ENCODE measurements around the gene THAP10.
"Not testable (repeated sequence)": the region's sequence is repeated elsewhere in the genome, so short reads cannot be mapped to it uniquely, and the experiment has no call there.

Gene THAP10

DNA sequence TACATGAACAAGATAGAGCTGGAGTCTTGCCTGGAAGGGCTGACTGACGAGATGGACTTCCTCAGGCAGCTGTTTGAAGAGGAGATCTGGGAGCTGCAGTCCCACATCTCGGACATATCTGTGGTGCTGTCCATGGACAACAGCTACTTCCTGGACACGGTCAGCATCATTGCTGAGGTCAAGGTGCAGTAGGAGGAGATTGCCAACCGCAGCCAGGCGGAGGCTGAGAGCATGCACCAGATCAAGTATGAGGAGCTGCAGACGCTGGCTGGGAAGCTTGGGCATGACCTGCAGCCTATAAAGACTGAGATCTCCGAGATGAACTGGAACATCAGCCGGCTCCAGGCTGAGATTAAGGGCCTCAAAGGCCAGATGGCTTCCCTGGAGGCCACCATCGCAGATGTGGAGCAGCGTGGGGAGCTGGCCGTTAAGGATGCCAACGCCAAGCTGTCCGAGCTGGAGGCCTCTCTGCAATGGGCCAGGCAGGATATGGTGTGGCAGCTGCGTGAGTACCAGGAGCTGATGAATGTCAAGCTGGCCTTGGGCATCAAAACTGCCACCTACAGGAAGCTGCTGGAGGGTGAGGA is 32.8 kb downstream of the THAP10 start:
- H3K27ac ChIP-seq = peak overlapping the region in 1 of 2 donors; percentile 90
- DNase-seq = no peak
- TF ChIP-seq CTCF (IDR thresholded peaks at IDR 0.05) = no peak
- no peaks in the 10 kb centered on the region for H3K36me3 ChIP-seq
- intact Hi-C loops (cut with DNase I; ENCODE audit: low total_unique reads) = no loop called here
- no peaks in the 10 kb centered on the region for H3K9me3 ChIP-seq
- H3K27me3 ChIP-seq = no peaks in the 10 kb centered on the region
- H3K4me3 ChIP-seq = no peak overlapping the region
- peaks cover 0 to 47% (median 38%) of the 10 kb centered on the region in 4 donors for H3K4me1 ChIP-seq

GRCh38 chr15:70858614-70859321 is 33.5 kb downstream of the THAP10 start:
- H3K4me3 ChIP-seq; H3K36me3 ChIP-seq; DNase-seq; H3K27me3 ChIP-seq; H3K9me3 ChIP-seq; intact Hi-C loops (cut with DNase I; ENCODE audit: low total_unique reads): not testable (repeated sequence)
- Histone ChIP-seq H3K27ac (peak overlapping the region; percentile 7 to 90), H3K4me1 (peaks cover 0 to 47% (median 37%) of the 10 kb centered on the region in 4 donors)

- no peak for TF ChIP-seq CTCF (IDR thresholded peaks at IDR 0.05)
- Histone ChIP-seq H3K4me3 (no peak overlapping the region), H3K36me3 (no peaks in the 10 kb centered on the region), H3K27me3 (no peaks in the 10 kb centered on the region), H3K9me3 (no peaks in the 10 kb centered on the region), H3K4me1 (peaks cover 0 to 51% (median 41%) of the 10 kb centered on the region in 4 donors), H3K27ac (peak overlapping the region; percentile 86 to 90)
- intact Hi-C loops (cut with DNase I; ENCODE audit: low total_unique reads) = no loop called here
- DNase-seq = no peak
These were observed 34.5 kb downstream of the THAP10 start for GRCh38 chr15:70857562-70858285.

GRCh38 chr15:70856884-70857561 is 35.2 kb downstream of the THAP10 start:
- Histone ChIP-seq H3K36me3 (peaks cover 0 to 1% (median 0%) of the 10 kb centered on the region in 3 donors), H3K27ac (peak overlapping the region; percentile 86 to 90), H3K4me1 (peaks cover 0 to 58% (median 48%) of the 10 kb centered on the region in 4 donors), H3K27me3 (no peaks in the 10 kb centered on the region), H3K9me3 (no peaks in the 10 kb centered on the region), H3K4me3 (peak overlapping the region in 1 of 2 donors; percentile 11)
- DNase-seq = peak; percentile 89 to 91
- intact Hi-C loops (cut with DNase I; ENCODE audit: low total_unique reads) = no loop called here
- TF ChIP-seq CTCF (IDR thresholded peaks at IDR 0.05) = no peak

DNA sequence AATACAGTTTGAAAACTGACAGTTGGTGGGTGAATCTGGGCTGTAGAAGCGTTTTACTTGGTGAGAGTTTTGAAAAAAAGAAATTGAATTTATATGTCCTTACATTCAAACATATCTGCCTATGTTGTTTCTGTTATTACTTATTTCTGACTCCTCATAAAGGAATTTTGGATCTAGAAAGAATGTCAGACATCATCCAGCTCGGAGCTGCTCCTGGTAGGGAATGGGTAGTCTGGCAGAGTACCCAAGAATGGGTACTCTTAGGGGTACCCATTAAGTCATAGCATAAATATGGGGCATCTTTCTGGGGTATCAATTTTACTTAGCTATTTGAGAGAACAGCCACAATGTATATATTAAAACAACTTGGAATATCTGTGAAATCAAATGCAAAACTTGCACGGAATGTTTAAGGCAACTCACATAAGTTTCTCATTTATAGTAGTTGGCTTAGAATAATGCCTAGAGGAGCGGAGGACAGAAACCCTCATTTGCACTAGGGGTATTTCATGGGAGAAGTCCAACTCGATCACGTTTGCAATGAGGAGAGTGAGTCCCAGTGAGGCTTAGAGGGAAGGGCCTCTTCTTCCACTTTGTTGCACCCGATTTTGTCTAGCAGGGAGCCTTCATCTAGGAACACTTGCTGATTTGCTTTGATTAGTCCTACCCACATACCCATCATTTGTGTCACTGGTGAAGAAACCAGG is 35.9 kb downstream of the THAP10 start:
- TF ChIP-seq CTCF (IDR thresholded peaks at IDR 0.05) = no peak
- Histone ChIP-seq H3K27me3 (no peaks in the 10 kb centered on the region), H3K27ac (peak overlapping the region; percentile 86 to 90), H3K9me3 (no peaks in the 10 kb centered on the region), H3K4me3 (peak overlapping the region in 1 of 2 donors; percentile 11), H3K36me3 (peaks cover 0 to 8% (median 0%) of the 10 kb centered on the region in 3 donors), H3K4me1 (peaks cover 0 to 63% (median 53%) of the 10 kb centered on the region in 4 donors)
- intact Hi-C loops (cut with DNase I; ENCODE audit: low total_unique reads) = no loop called here
- no peak for DNase-seq
